Activated naive CD4-positive, alpha-beta T cell treated with anti-CD3 and anti-CD28 coated beads, Interleukin-2, amount 10 ng/mL, durations not matched to agents 7 days and 5 days (primary cell): ENCODE measurements around the gene NFILZ.

Experiments used
- CTCF ChIA-PET: fragments of 350-600 bp; sonication (Branson Sonifier 250); formaldehyde crosslinking; loops from one replicate; lab custom pipeline; 2021; ENCODE audit warnings: antibody characterized with exemption; lab: Charles Lee
- DNase-seq: peaks from one replicate; pipeline ENCODE4 v3.0.0-alpha.2; 2020
- H3K27ac Mint-ChIP-seq: one replicate; pipeline ENCODE4 v1.8.0; 2021; ENCODE audit warnings: mild to moderate bottlenecking, moderate library complexity, mixed read lengths
- H3K27me3 Mint-ChIP-seq: one replicate; pipeline ENCODE4 v1.8.0; 2021; ENCODE audit warnings: mild to moderate bottlenecking, mixed read lengths
- H3K36me3 Mint-ChIP-seq: one replicate; pipeline ENCODE4 v1.8.0; 2021; ENCODE audit warnings: mixed read lengths
- H3K4me1 Mint-ChIP-seq: one replicate; pipeline ENCODE4 v1.8.0; 2021; ENCODE audit warnings: mixed read lengths
- H3K4me3 Mint-ChIP-seq: one replicate; pipeline ENCODE4 v1.8.0; 2021; ENCODE audit warnings: mild to moderate bottlenecking, moderate library complexity, mixed read lengths
- H3K9me3 Mint-ChIP-seq: one replicate; pipeline ENCODE4 v1.8.0; 2021; ENCODE audit warnings: mixed read lengths

NFILZ gene

GRCh38 chr19:8605514-8605913 is 24.9 kb upstream of the NFILZ start:
- Mint-ChIP-seq H3K4me3 (no peak overlapping the region), H3K27ac (no peak overlapping the region), H3K36me3 (peaks cover 19% of the 10 kb centered on the region), H3K9me3 (peaks cover 9% of the 10 kb centered on the region), H3K4me1 (peaks cover 16% of the 10 kb centered on the region), H3K27me3 (peaks cover 20% of the 10 kb centered on the region)
- no peak for DNase-seq
- CTCF ChIA-PET: no interaction called here

GRCh38 chr19:8607386-8607785 is 23.0 kb upstream of the NFILZ start:
- Mint-ChIP-seq H3K36me3 (peaks cover 19% of the 10 kb centered on the region), H3K27me3 (peaks cover 25% of the 10 kb centered on the region), H3K9me3 (peaks cover 9% of the 10 kb centered on the region), H3K4me1 (peaks cover 23% of the 10 kb centered on the region), H3K4me3 (no peak overlapping the region), H3K27ac (no peak overlapping the region)
- CTCF ChIA-PET: no interaction called here
- no peak for DNase-seq

GRCh38 chr19:8608941-8609278 is 21.5 kb upstream of the NFILZ start:
- H3K4me1 Mint-ChIP-seq: peaks cover 23% of the 10 kb centered on the region
- H3K27ac Mint-ChIP-seq: no peak overlapping the region
- peaks cover 13% of the 10 kb centered on the region for H3K36me3 Mint-ChIP-seq
- peaks cover 39% of the 10 kb centered on the region for H3K27me3 Mint-ChIP-seq
- peak overlapping the region; percentile 67 for H3K4me3 Mint-ChIP-seq
- no peak for DNase-seq
- CTCF ChIA-PET: no interaction called here
- peaks cover 4% of the 10 kb centered on the region for H3K9me3 Mint-ChIP-seq

GRCh38 chr19:8609279-8610040 is 21.0 kb upstream of the NFILZ start:
- H3K9me3 Mint-ChIP-seq: peaks cover 4% of the 10 kb centered on the region
- peak; percentile 46 for DNase-seq
- H3K4me1 Mint-ChIP-seq: peaks cover 23% of the 10 kb centered on the region
- H3K36me3 Mint-ChIP-seq: peaks cover 13% of the 10 kb centered on the region
- no peak overlapping the region for H3K27ac Mint-ChIP-seq
- peaks cover 43% of the 10 kb centered on the region for H3K27me3 Mint-ChIP-seq
- H3K4me3 Mint-ChIP-seq: peak overlapping the region; percentile 78
- CTCF ChIA-PET: no interaction called here

GRCh38 chr19:8610041-8610935 is 20.1 kb upstream of the NFILZ start, which contains the start of gene ADAMTS10:
Gene ADAMTS10, minus strand, starts transcription at chr19:8610715. Its CDS starts 5,005 bp downstream, at chr19:8605710.
- peak; percentile 61 for DNase-seq
- Mint-ChIP-seq H3K27ac (peak within 1 kb of the TSS; percentile 66), H3K27me3 (peaks cover 43% of the 10 kb centered on the region)

GRCh38 chr19:8610936-8611300 is 19.5 kb upstream of the NFILZ start:
- DNase-seq: no peak
- peaks cover 49% of the 10 kb centered on the region for H3K27me3 Mint-ChIP-seq
- no peaks in the 10 kb centered on the region for H3K9me3 Mint-ChIP-seq
- no peak overlapping the region for H3K4me3 Mint-ChIP-seq
- CTCF ChIA-PET: no interaction called here
- H3K36me3 Mint-ChIP-seq: peaks cover 9% of the 10 kb centered on the region
- H3K27ac Mint-ChIP-seq: no peak overlapping the region
- peaks cover 30% of the 10 kb centered on the region for H3K4me1 Mint-ChIP-seq

More at GRCh38 chr19:8610041-8610935, 20.1 kb upstream of the NFILZ start, which contains the start of gene ADAMTS10:
- peak within 1 kb of the TSS; percentile 78 for H3K4me3 Mint-ChIP-seq
- CTCF ChIA-PET: no interaction called here
- H3K4me1 Mint-ChIP-seq: peaks cover 25% of the 10 kb centered on the region
- H3K9me3 Mint-ChIP-seq: no peaks in the 10 kb centered on the region
- peaks cover 9% of the 10 kb centered on the region for H3K36me3 Mint-ChIP-seq

GRCh38 chr19:8611391-8611876 is 19.0 kb upstream of the NFILZ start:
- Mint-ChIP-seq H3K27ac (no peak overlapping the region), H3K36me3 (peaks cover 9% of the 10 kb centered on the region), H3K27me3 (peaks cover 55% of the 10 kb centered on the region), H3K4me1 (peaks cover 30% of the 10 kb centered on the region), H3K4me3 (peak overlapping the region; percentile 49), H3K9me3 (no peaks in the 10 kb centered on the region)
- CTCF ChIA-PET: no interaction called here
- DNase-seq: no peak

GRCh38 chr19:8611877-8612806 is 18.3 kb upstream of the NFILZ start:
- Mint-ChIP-seq H3K4me3 (peak overlapping the region; percentile 57), H3K9me3 (no peaks in the 10 kb centered on the region), H3K27ac (peak overlapping the region; percentile 8), H3K4me1 (peaks cover 30% of the 10 kb centered on the region), H3K27me3 (peaks cover 61% of the 10 kb centered on the region), H3K36me3 (peaks cover 7% of the 10 kb centered on the region)
- CTCF ChIA-PET: no interaction called here
- DNase-seq: no peak

GRCh38 chr19:8612807-8613171 is 17.6 kb upstream of the NFILZ start:
- DNase-seq: no peak
- Mint-ChIP-seq H3K9me3 (no peaks in the 10 kb centered on the region), H3K4me3 (no peak overlapping the region), H3K36me3 (peaks cover 7% of the 10 kb centered on the region), H3K27me3 (peaks cover 67% of the 10 kb centered on the region), H3K4me1 (peaks cover 30% of the 10 kb centered on the region), H3K27ac (no peak overlapping the region)
- CTCF ChIA-PET: interaction anchor here (1.1 kb wide), 1 partner anchor 81 kb away, joined by 3 read pairs; no protein-coding TSS in a partner anchor

- H3K4me1 Mint-ChIP-seq: peaks cover 22% of the 10 kb centered on the region
- peaks cover 7% of the 10 kb centered on the region for H3K36me3 Mint-ChIP-seq
- no peak overlapping the region for H3K4me3 Mint-ChIP-seq
- DNase-seq: no peak
- CTCF ChIA-PET: interaction anchor here (0.6 to 1.7 kb wide), 4 partner anchors 16 to 104 kb away, joined by 3 to 4 read pairs (median 4); no protein-coding TSS in a partner anchor
- H3K27me3 Mint-ChIP-seq: peaks cover 61% of the 10 kb centered on the region
- H3K27ac Mint-ChIP-seq: no peak overlapping the region
- no peaks in the 10 kb centered on the region for H3K9me3 Mint-ChIP-seq
Observed at GRCh38 chr19:8614455-8614854, 16.0 kb upstream of the NFILZ start.

- Mint-ChIP-seq H3K27ac (no peak overlapping the region), H3K9me3 (no peaks in the 10 kb centered on the region), H3K36me3 (peaks cover 2% of the 10 kb centered on the region), H3K4me1 (peaks cover 17% of the 10 kb centered on the region), H3K4me3 (no peak overlapping the region), H3K27me3 (peaks cover 57% of the 10 kb centered on the region)
- no peak for DNase-seq
- CTCF ChIA-PET: interaction anchor here (1.1 to 1.7 kb wide), 6 partner anchors 11 to 202 kb away, joined by 3 to 4 read pairs (median 4); partner anchors contain the start of gene MARCHF2
Observed at GRCh38 chr19:8615024-8615423, 15.4 kb upstream of the NFILZ start.

- DNase-seq: peak; percentile 79
- Mint-ChIP-seq H3K27ac (no peak overlapping the region), H3K4me3 (no peak overlapping the region), H3K9me3 (no peaks in the 10 kb centered on the region), H3K27me3 (peaks cover 63% of the 10 kb centered on the region), H3K36me3 (no peaks in the 10 kb centered on the region), H3K4me1 (peaks cover 13% of the 10 kb centered on the region)
- CTCF ChIA-PET: interaction anchor here (1.1 to 1.7 kb wide), 6 partner anchors 12 to 263 kb away, joined by 3 to 5 read pairs (median 4); partner anchors contain the start of gene MARCHF2
Observed at GRCh38 chr19:8615813-8616596, 14.4 kb upstream of the NFILZ start.

- no peak for DNase-seq
- Mint-ChIP-seq H3K27ac (no peak overlapping the region), H3K4me3 (no peak overlapping the region), H3K4me1 (peaks cover 10% of the 10 kb centered on the region), H3K36me3 (no peaks in the 10 kb centered on the region), H3K27me3 (peaks cover 63% of the 10 kb centered on the region), H3K9me3 (no peaks in the 10 kb centered on the region)
- CTCF ChIA-PET: interaction anchor here (1.4 to 1.7 kb wide), 2 partner anchors 77 to 263 kb away, joined by 3 to 5 read pairs; no protein-coding TSS in a partner anchor
Observed at GRCh38 chr19:8616861-8617260, 13.6 kb upstream of the NFILZ start.
